Fibroblast of skin of right biceps (primary cell): ENCODE data around the gene OR8B2.
"Not testable (repeated sequence)": the region's sequence is repeated elsewhere in the genome, so short reads cannot be mapped to it uniquely, and the experiment has no call there.

Experiments used
- DNase-seq: peaks from one replicate; pipeline ENCODE4 v3.0.0-alpha.2; 2013

Gene OR8B2

DNA sequence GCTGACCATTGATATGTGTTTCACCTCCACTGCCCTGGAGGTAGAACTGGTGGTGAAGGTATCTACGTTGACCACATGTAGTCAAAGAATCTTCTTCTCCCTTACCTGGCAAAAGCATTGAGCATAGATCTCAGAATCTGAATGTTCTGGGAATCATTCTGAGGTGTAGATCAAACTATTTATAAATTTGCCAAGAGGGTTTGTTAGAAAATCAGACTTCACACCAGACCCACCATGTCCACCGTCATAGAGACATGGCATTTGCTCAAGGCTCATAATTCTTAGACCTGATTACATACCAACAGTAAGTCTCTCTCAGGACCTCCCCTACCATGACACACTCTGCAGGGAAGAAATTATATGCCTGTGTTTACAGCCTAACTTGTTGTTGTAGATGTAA is at the start of gene OR8B2:
OR8B2 (minus strand) TSS at position 101 of the 400 bp plus-strand sequence. CDS start 1,156 bp downstream, outside the sequence.
- no peak for DNase-seq

GRCh38 chr11:124429599-124429998 is 45.3 kb upstream of the OR8B2 start:
- no peak for DNase-seq

DNA sequence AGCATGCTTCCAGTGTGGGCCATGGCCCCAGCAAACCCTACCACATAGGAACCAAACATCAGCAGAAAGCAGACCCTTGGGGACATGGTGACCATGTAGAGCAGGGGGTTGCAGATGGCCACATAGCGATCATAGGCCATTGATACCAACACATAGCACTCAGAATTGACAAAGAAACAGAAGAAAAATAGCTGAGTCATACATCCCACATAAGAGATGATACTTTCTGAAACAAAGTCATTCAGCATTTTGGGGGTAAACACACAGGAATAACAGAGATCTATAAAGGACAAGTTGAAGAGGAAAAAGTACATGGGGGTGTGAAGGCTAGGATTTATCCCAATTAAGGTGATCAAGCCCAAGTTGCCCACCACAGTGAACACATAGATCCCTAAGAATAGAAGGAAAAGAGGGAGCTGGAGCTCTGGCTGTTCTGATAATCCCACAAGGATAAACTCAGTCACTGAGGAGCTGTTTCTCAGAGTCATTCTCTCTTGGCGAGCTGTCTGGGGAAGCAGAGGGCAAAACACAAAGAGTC is 40.2 kb upstream of the OR8B2 start, which contains the start of gene OR8B4:
OR8B4 (minus strand) TSS at position 488 of the 538 bp plus-strand sequence; CDS start at position 488, 0 bp downstream.
- DNase-seq, result no peak

- DNase-seq, result no peak
These were observed 36.7 kb upstream of the OR8B2 start for GRCh38 chr11:124421043-124421442.

- DNase-seq, result peak; percentile 33
These were observed 31.1 kb upstream of the OR8B2 start for GRCh38 chr11:124415356-124415923.

DNA sequence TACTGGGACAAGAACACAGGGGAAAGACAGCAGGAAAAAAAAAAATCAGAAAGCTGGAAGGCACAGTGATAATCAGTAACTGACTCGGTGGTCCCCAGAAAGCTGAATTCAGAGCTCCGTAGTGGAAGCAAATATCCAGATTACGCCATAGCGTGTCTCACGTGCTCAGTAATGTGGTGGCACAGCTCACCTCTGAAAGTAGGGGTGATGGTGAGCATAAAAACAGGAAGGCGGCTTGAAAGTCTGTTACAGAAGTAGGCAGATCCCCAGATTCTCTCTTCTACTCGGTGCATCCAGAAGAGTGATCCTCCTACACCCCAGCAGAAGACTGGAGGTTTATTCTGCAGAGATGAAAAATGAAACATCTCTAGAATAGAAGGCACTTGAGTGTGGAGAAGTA is 25.6 kb upstream of the OR8B2 start:
- DNase-seq, result no peak

GRCh38 chr11:124405581-124405980 is 21.3 kb upstream of the OR8B2 start:
- peak; percentile 30 for DNase-seq

- not testable (repeated sequence) for DNase-seq
These were observed 18.9 kb upstream of the OR8B2 start for GRCh38 chr11:124403186-124403585.

GRCh38 chr11:124402326-124402922 is 18.1 kb upstream of the OR8B2 start:
- peak; percentile 84 for DNase-seq

DNA sequence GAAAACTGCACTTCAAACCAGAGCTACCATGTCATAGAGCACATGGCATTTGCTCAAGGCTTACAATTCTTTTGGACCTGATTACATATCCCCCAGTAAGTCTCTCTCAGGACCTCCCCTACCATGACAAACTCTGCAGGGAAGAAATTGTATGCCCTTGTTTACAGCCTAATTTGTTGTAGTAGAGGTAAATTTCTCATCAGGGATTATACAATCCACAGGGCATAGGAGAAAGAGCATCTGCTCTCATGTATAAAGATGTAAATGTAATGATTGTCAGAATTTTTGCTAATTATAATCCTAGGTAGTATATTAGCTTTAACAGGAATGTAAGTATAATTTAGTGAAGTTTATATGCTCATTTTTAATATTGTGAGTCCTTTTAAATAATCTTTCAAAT is 14.6 kb upstream of the OR8B2 start, which contains the start of gene OR8B3:
OR8B3 (minus strand) TSS at position 101 of the 400 bp plus-strand sequence. CDS start 1,673 bp downstream, outside the sequence.
- DNase-seq, result no peak

- not testable (repeated sequence) for DNase-seq
These were observed 12.5 kb upstream of the OR8B2 start for GRCh38 chr11:124396847-124397246.

DNA sequence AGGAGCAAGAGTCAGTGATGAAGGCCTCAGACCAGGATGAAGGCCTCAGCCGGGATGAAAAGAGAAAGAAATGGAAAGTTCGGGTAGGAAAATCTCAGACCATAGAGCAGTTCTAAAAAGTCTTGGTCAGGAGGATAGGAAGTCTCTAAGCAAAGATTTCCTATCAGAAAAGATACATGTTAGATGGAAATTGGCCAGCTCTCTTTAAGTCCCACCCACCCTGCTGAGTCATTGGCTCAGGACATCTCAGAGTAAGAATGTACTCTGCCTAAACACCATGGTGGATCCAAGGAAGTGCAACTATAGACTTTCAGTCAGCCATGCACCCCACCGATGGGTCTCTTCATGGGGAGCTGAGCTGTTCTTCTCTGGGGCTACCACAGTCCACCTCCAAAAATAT is 10.1 kb upstream of the OR8B2 start:
- peak; percentile 13 for DNase-seq

GRCh38 chr11:124382857-124383256 is 1.4 kb downstream of the OR8B2 start:
- DNase-seq, result not testable (repeated sequence)

DNA sequence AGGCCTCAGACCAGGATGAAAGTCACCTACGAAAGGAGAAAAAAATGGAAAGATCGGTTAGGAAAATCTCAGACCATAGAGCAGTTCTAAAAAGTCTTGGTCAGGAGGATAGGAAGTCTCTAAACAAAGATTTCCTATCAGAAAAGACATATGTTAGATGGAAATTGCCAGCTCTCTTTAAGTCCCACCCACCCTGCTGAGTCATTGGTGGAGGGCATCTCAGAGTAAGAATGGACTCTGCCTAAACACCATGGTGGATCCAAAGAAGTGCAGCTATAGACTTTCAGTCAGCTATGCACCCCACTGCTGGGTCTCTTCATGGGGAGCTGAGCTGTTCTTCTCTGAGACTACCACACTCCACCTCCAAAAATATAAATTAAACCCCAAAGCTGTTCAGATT is 3.7 kb downstream of the OR8B2 start:
- no peak for DNase-seq

DNA sequence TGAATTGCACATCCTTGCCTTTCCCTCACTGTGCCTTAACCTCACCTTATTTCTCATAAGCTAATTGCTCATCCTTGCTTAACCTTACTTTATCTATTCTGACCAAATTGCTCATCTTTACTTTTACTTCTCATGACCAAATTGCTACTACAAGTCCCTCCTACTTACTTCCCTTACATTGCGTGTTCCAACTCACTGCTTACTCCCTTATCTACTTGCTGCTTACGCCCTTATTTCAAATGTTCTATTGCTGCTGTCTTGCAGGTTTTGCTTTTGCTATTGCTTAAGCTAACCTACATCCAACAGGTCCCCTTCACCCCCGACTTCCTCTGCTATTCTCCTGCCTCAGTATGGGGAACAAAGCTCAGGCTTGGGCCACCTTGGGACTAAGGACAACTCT is 8.0 kb downstream of the OR8B2 start:
- no peak for DNase-seq

GRCh38 chr11:124359566-124359965 is 24.7 kb downstream of the OR8B2 start:
- DNase-seq, result no peak

DNA sequence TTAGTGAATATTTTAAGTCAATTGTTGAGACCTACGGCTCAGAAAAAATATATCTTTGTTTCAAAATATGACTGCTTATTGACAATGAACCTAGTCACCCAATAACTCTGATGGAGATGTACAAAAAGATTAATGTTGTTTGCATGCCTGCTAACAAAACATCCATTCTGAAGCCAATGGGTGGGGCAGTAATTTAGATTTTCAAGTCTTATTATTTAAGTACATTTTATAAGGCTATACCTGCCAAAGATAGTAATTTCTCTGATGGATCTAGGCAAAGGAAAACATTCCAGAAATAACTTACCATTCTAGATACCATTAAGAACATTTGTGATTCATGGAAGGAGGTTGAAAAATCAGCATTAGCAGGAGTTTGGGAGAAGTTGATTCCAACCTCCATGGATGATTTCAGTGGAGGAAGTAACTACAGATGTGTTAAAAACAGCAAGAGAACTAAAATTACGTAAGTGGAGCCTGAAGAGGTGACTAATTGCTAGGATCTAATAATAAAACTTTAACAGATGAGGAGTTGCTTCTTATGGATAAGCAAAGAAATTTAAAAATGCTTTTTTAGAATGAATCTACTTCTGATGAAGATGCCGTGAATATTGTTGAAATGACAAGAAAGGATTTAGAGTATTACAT is 37.9 kb downstream of the OR8B2 start:
- DNase-seq, result no peak

GRCh38 chr11:124344346-124344745 is 40.0 kb downstream of the OR8B2 start:
- DNase-seq, result no peak

- DNase-seq, result no peak
These were observed 44.2 kb downstream of the OR8B2 start for GRCh38 chr11:124340142-124340447.

DNA sequence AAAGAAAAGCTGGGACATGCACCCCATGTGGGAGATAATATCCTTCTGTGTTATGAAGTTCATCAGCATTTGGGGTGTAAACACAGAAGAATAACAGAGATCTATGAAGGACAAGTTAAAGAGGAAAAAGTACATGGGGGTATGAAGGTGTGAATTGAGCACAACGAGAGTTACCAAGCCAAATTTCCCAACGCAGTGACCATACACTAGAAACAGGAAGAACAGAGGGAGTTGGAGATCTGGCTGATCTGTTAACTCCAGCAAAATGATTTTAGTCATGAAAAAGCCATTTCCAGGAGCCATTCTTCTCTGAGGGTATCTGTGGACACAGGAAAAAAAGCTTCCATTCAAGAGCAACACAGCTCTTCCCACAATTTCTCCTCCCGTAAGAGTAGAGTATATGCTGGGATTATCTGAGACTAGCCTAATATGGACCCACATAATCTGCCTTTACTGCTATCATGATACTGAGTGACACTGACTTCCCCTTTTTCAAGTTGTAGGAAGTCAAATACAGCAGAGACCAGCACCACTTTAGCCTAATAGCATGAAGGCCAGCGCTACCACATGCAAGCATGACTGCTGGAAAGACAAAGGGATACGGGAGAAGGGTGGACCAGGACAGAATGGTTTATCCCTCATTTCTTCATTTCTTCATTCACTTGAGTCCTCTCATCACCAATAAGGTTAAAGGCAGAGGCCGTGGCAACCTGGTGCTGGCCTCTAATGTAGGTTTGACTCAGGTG is 44.7 kb downstream of the OR8B2 start:
- DNase-seq, result no peak
